Measurements from ENCODE around the gene C16orf89.

GRCh38 chr16:5062051-5062450 is 3.7 kb downstream of the C16orf89 start:
- TF ChIP-seq CTCF (IDR thresholded peaks at IDR 0.05; ENCODE audit: insufficient read depth, low read length), result no peak
- no peak for TF ChIP-seq POLR2AphosphoS5 (IDR thresholded peaks at IDR 0.05; ENCODE audit: low read depth)
- TF ChIP-seq GABPA (IDR thresholded peaks at IDR 0.05; ENCODE audit: low read depth), result no peak
